Breast epithelium (tissue), 4 donors: Measurements from ENCODE around the gene ELMO2. TPM values are rescaled to one million over a fixed set of nuclear protein-coding genes. Genes with fewer than 3 reads are reported as not detected.

ENCODE experiments used
- DNase-seq, 2 donors: peaks; one replicate each; pipeline ENCODE4 v3.0.0-alpha.2; 2019; ENCODE audit warnings: low spot score in 2 of 2
- H3K27ac ChIP-seq, 2 donors: fragments of 200-600 bp; sonication (generic) in 1 of 2; one replicate each; pipeline ENCODE4 v1.5.1; 2016 to 2019; ENCODE audit warnings: mild to moderate bottlenecking in 1 of 2
- H3K27me3 ChIP-seq, 2 donors: fragments of 200-600 bp; sonication (generic) in 1 of 2; one replicate each; pipeline versions ENCODE4 v1.5.1 to v1.6.0; 2017 to 2019; ENCODE audit warnings: control low read depth in 1 of 2, mild to moderate bottlenecking in 1 of 2
- H3K36me3 ChIP-seq: fragments of 200-600 bp; one replicate; pipeline ENCODE4 v1.5.1; 2019
- H3K4me1 ChIP-seq, 2 donors: fragments of 200-600 bp; sonication (generic); one replicate each; pipeline ENCODE4 v1.5.1; 2016 to 2019; ENCODE audit warnings: control low read depth in 1 of 2
- H3K4me3 ChIP-seq, 3 donors: fragments of 200-600 bp; sonication (generic); 1 replicate in 2 of 3; 2 replicates in 1 of 3; pipeline ENCODE4 v1.5.1; 2016 to 2019; ENCODE audit warnings: mild to moderate bottlenecking in 3 of 3, moderate library complexity in 2 of 3
- H3K9me3 ChIP-seq, 2 donors: fragments of 200-600 bp; sonication (generic) in 1 of 2; one replicate each; pipeline ENCODE4 v1.5.1; 2016 to 2019; ENCODE audit warnings: control low read depth in 1 of 2
- POLR2A ChIP-seq: fragments of 450-650 bp; IDR thresholded peaks from one replicate; pipeline ENCODE4 v1.6.1; 2016; ENCODE audit warnings: antibody characterized with exemption, mild to moderate bottlenecking, moderate library complexity
- POLR2AphosphoS5 ChIP-seq, 3 donors: sonication (generic); formaldehyde crosslinking; IDR thresholded peaks; one replicate each; pipeline ENCODE4 v1.6.1; 2017; ENCODE audit warnings: antibody characterized with exemption in 3 of 3
- intact Hi-C: fragments of 100-400 bp; cut with DNase I; formaldehyde crosslinking; loops from one replicate; pipeline ENCODE4 v1.15.1; 2023; ENCODE audit warnings: low total_unique reads
- total RNA-seq, 3 donors: library from RNA; depleted of rRNA; stranded (reverse); fragments of >200 nt; gene quantifications; one replicate each; pipeline ENCODE4 v1.1.0, GENCODE V29; 2016
- TF ChIP-seq, protein P1 (sequence below), 3 donors: fragments of 450-650 bp; IDR thresholded peaks; one replicate each; pipeline ENCODE4 v1.5.1; 2016 to 2017; ENCODE audit warnings: antibody characterized with exemption in 3 of 3, mild to moderate bottlenecking in 3 of 3, moderate library complexity in 3 of 3

Gene ELMO2
- total RNA-seq, 3 donors from 2014 or later = 41.0 to 63.3 (median 50.8) TPM

DNA sequence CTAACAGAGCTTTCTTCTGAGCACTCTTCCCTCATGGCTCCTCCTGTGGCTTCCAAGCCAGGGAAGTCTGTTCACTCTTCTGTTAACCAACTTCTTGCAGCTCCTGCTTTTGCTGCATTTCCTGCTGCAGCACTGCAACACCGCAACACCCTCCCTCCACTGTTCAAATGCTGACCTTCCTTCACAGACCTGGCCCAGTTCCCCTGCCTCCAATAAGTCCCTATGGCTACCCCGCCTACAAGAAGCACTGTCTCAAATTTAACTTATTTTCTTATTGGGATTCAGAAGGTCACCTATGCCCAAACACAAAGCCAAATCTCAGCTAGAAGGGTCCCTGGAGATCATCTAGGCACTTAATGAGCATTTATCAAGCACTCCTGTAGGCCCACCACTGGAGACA, 44.6 kb downstream of the ELMO2 start:
- Histone ChIP-seq H3K27ac (peak overlapping the region; percentile 17 to 25), H3K9me3 (no peaks in the 10 kb centered on the region), H3K4me3 (no peak overlapping the region), H3K27me3 (no peaks in the 10 kb centered on the region), H3K4me1 (peaks cover 8 to 23% of the 10 kb centered on the region in 2 donors), H3K36me3 (peaks cover 3% of the 10 kb centered on the region)
- DNase-seq = no peak
- intact Hi-C loops = loop anchor here (10.0 kb wide), 1 partner anchor 1887 kb away; the partner anchor contains the start of gene TTPAL
- TF ChIP-seq, protein P1, sequence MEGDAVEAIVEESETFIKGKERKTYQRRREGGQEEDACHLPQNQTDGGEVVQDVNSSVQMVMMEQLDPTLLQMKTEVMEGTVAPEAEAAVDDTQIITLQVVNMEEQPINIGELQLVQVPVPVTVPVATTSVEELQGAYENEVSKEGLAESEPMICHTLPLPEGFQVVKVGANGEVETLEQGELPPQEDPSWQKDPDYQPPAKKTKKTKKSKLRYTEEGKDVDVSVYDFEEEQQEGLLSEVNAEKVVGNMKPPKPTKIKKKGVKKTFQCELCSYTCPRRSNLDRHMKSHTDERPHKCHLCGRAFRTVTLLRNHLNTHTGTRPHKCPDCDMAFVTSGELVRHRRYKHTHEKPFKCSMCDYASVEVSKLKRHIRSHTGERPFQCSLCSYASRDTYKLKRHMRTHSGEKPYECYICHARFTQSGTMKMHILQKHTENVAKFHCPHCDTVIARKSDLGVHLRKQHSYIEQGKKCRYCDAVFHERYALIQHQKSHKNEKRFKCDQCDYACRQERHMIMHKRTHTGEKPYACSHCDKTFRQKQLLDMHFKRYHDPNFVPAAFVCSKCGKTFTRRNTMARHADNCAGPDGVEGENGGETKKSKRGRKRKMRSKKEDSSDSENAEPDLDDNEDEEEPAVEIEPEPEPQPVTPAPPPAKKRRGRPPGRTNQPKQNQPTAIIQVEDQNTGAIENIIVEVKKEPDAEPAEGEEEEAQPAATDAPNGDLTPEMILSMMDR (IDR thresholded peaks at IDR 0.05) = no peak
- TF ChIP-seq POLR2AphosphoS5 (IDR thresholded peaks at IDR 0.05) (no peak), POLR2A (no peak)

DNA sequence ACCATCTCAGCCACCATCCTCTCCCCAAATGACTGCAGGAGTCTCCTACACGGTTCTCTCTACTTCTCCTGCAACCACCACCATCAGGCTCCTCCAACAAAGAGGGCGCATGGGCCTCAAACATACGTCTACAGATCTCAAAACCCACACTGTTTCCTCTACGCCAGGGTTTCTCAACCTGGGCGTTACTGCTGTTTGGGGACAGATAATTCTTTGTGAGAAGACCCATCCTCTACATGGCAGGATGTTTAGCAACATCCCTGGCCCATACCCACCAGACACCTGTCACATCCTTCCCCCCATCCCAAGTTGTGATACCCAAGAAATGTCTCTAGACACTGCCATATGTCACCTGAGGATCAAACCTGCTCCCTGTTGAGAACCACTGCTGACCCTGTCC, 45.0 kb downstream of the ELMO2 start:
- intact Hi-C loops = loop anchor here (10.0 kb wide), 1 partner anchor 1887 kb away; the partner anchor contains the start of gene TTPAL
- Histone ChIP-seq H3K27me3 (no peaks in the 10 kb centered on the region), H3K4me3 (no peak overlapping the region), H3K36me3 (no peaks in the 10 kb centered on the region), H3K9me3 (no peaks in the 10 kb centered on the region), H3K4me1 (peaks cover 8 to 27% of the 10 kb centered on the region in 2 donors), H3K27ac (peak overlapping the region; percentile 17 to 25)
- TF ChIP-seq, protein P1 (IDR thresholded peaks at IDR 0.05) = no peak
- TF ChIP-seq POLR2AphosphoS5 (IDR thresholded peaks at IDR 0.05) (no peak), POLR2A (no peak)
- DNase-seq = no peak

DNA sequence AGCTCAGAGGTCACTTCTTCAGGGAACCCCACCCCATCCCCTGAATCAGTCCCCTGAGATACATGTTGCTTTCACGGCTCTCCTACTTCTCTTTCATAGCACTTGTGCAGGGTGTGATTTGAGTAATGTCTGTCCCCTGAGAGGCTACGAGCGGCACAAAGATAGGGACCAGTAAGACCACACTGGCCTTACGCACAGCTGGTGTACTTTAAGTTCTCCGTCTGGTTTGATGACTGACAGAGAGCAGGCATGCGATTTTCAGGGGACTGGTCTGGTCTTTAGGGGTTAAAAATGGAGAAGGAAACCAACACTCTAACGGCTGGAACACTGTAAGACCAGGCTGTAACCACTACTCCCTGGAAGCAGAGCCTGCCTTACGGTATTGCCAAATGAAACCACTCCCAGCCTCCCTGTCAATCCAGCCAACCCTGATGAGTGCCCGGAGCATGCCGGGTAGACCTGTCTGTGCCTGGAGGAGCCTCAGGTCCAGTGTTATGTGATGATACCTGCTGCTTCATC, 47.1 kb downstream of the ELMO2 start:
- Histone ChIP-seq H3K27ac (peak overlapping the region; percentile 34 to 68), H3K9me3 (no peaks in the 10 kb centered on the region), H3K27me3 (no peaks in the 10 kb centered on the region), H3K4me1 (peaks cover 8 to 22% of the 10 kb centered on the region in 2 donors), H3K36me3 (no peaks in the 10 kb centered on the region), H3K4me3 (no peak overlapping the region)
- intact Hi-C loops = no loop called here
- TF ChIP-seq POLR2AphosphoS5 (IDR thresholded peaks at IDR 0.05) (no peak), POLR2A (no peak)
- TF ChIP-seq, protein P1 (IDR thresholded peaks at IDR 0.05) = no peak
- DNase-seq = no peak

DNA sequence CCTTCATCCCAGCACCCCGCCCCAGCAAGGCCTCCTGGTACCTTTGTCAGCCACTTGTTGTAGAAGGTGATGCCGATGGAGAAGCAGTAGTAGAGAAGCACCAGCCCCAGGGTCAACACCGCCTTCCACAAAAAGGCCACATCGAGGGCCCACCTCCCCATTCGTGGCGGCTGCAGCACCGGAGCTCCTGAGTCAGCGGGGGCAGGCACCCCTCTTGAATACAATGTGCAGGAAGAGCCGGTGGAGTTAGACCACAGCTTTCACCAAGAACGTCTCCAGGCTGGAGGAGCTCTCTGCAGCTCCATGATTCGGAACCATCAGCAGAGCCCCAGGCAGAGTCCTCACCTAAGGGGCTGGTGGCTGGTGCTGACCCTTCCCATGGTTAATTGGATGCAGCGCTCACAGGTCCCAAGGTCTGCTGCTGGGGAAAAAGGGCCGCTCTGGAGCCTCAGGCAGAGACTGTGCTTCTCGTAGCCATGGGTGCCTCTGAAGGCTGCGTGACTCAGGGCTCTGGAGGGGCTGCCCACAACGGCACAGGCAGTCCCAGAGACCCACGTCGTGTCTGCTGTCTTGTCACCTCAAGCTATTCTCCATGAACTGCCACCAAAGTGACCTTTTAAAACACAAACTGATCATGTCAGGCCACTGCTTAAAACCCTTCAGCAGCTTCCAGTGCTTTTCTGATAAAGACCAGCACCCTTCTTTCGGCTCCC, 47.9 kb downstream of the ELMO2 start:
- Histone ChIP-seq H3K27ac (peak overlapping the region in 1 of 2 donors; percentile 68), H3K36me3 (no peaks in the 10 kb centered on the region), H3K9me3 (no peaks in the 10 kb centered on the region), H3K4me3 (no peak overlapping the region), H3K4me1 (peaks cover 8 to 22% of the 10 kb centered on the region in 2 donors), H3K27me3 (no peaks in the 10 kb centered on the region)
- TF ChIP-seq, protein P1 (IDR thresholded peaks at IDR 0.05) = no peak
- TF ChIP-seq POLR2AphosphoS5 (IDR thresholded peaks at IDR 0.05) (no peak), POLR2A (no peak)
- intact Hi-C loops = no loop called here
- DNase-seq = no peak

DNA sequence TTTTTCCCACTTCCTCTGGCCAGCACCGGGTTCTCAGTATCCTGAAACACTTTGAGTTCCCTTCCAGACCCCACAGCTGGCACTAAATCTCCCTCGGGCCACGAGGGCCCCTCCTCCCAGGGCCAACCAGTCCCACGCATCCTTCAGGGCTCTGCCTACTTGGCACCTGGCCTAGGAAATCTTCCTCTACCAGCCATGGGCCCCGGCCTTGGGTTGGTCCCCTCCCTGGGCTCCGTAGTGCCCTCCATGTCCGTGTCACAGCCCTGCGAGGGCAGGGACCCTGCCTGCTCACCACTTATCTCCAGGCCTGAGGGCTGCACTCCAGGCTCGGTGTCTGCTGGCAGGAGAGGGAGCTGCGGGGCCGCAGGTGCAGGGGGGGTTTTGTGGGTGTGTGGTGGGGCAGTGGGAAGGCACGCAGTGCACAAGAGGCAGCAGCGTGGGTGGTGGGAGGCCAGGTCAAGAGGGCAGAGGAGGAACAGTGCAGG, 49.3 kb downstream of the ELMO2 start:
- peak overlapping the region; percentile 7 to 68 for H3K27ac ChIP-seq
- H3K27me3 ChIP-seq = no peaks in the 10 kb centered on the region
- no peak for DNase-seq
- intact Hi-C loops = no loop called here
- H3K4me3 ChIP-seq = peak overlapping the region in 1 of 3 donors; percentile 27
- TF ChIP-seq POLR2A = no peak
- no peaks in the 10 kb centered on the region for H3K9me3 ChIP-seq
- H3K4me1 ChIP-seq = peaks cover 8 to 22% of the 10 kb centered on the region in 2 donors
- H3K36me3 ChIP-seq = no peaks in the 10 kb centered on the region
